Measurements from ENCODE around the gene LSM14B.

The LSM14B gene

GRCh38 chr20:62172666-62173065, 50.4 kb downstream of the LSM14B start:
- H3K27me3 ChIP-seq (ENCODE audit: insufficient read depth, low read length), result no peaks in the 10 kb centered on the region
- no peaks in the 10 kb centered on the region for H4K20me1 ChIP-seq (ENCODE audit: insufficient read depth, low read length)
- no peaks in the 10 kb centered on the region for H3F3A ChIP-seq (ENCODE audit: insufficient read depth, low read length)
- H3K4me3 ChIP-seq (ENCODE audit: low read depth, low read length, poor library complexity, severe bottlenecking), result no peak overlapping the region
- H2AFZ ChIP-seq (ENCODE audit: low read length), result no peak overlapping the region
- no peaks in the 10 kb centered on the region for H3K79me2 ChIP-seq (ENCODE audit: insufficient read depth, low read length)
- H3K9ac ChIP-seq (ENCODE audit: low read length), result no peak overlapping the region
- H3K9me2 ChIP-seq (ENCODE audit: low read depth, low read length), result no peaks in the 10 kb centered on the region
- peaks cover 4% of the 10 kb centered on the region; the same call in 1 of the 2 replicates for H3K36me3 ChIP-seq (ENCODE audit: insufficient read depth, low read length)
- no peak overlapping the region for H3K27ac ChIP-seq (ENCODE audit: low read depth, low read length, poor library complexity, severe bottlenecking)
- no peaks in the 10 kb centered on the region for H3K9me3 ChIP-seq (ENCODE audit: low read length)
- H3K4me2 ChIP-seq (ENCODE audit: low read length), result no peak overlapping the region
- H3K4me1 ChIP-seq (ENCODE audit: insufficient read depth, low read length, severe bottlenecking), result no peaks in the 10 kb centered on the region
- TF ChIP-seq CTCF (IDR thresholded peaks at IDR 0.05; ENCODE audit: low read length) (no peak), EZH2 (IDR thresholded peaks at IDR 0.05; ENCODE audit: borderline replicate concordance, low read length) (no peak)

- Histone ChIP-seq H3K9ac (ENCODE audit: low read length) (no peak overlapping the region), H3K4me2 (ENCODE audit: low read length) (no peak overlapping the region), H3K27ac (ENCODE audit: low read depth, low read length, poor library complexity, severe bottlenecking) (no peak overlapping the region), H3K9me3 (ENCODE audit: low read length) (no peaks in the 10 kb centered on the region), H4K20me1 (ENCODE audit: insufficient read depth, low read length) (no peaks in the 10 kb centered on the region), H2AFZ (ENCODE audit: low read length) (no peak overlapping the region), H3K4me3 (ENCODE audit: low read depth, low read length, poor library complexity, severe bottlenecking) (no peak overlapping the region), H3K9me2 (ENCODE audit: low read depth, low read length) (no peaks in the 10 kb centered on the region), H3K79me2 (ENCODE audit: insufficient read depth, low read length) (no peaks in the 10 kb centered on the region), H3K27me3 (ENCODE audit: insufficient read depth, low read length) (no peaks in the 10 kb centered on the region), H3K36me3 (ENCODE audit: insufficient read depth, low read length) (peaks cover 1% of the 10 kb centered on the region; the same call in 1 of the 2 replicates), H3K4me1 (ENCODE audit: insufficient read depth, low read length, severe bottlenecking) (no peaks in the 10 kb centered on the region), H3F3A (ENCODE audit: insufficient read depth, low read length) (no peaks in the 10 kb centered on the region)
- TF ChIP-seq EZH2 (IDR thresholded peaks at IDR 0.05; ENCODE audit: borderline replicate concordance, low read length) (no peak), CTCF (IDR thresholded peaks at IDR 0.05; ENCODE audit: low read length) (no peak)
Observed at GRCh38 chr20:62174021-62174804, 51.9 kb downstream of the LSM14B start.

- no peaks in the 10 kb centered on the region for H3F3A ChIP-seq (ENCODE audit: insufficient read depth, low read length)
- no peaks in the 10 kb centered on the region for H3K9me3 ChIP-seq (ENCODE audit: low read length)
- no peak overlapping the region for H3K4me3 ChIP-seq (ENCODE audit: low read depth, low read length, poor library complexity, severe bottlenecking)
- H3K9me2 ChIP-seq (ENCODE audit: low read depth, low read length), result no peaks in the 10 kb centered on the region
- H3K27me3 ChIP-seq (ENCODE audit: insufficient read depth, low read length), result no peaks in the 10 kb centered on the region
- no peaks in the 10 kb centered on the region for H3K4me1 ChIP-seq (ENCODE audit: insufficient read depth, low read length, severe bottlenecking)
- no peaks in the 10 kb centered on the region for H3K36me3 ChIP-seq (ENCODE audit: insufficient read depth, low read length)
- no peak overlapping the region for H3K9ac ChIP-seq (ENCODE audit: low read length)
- H2AFZ ChIP-seq (ENCODE audit: low read length), result no peak overlapping the region
- no peaks in the 10 kb centered on the region for H3K79me2 ChIP-seq (ENCODE audit: insufficient read depth, low read length)
- no peak overlapping the region for H3K4me2 ChIP-seq (ENCODE audit: low read length)
- no peak overlapping the region for H3K27ac ChIP-seq (ENCODE audit: low read depth, low read length, poor library complexity, severe bottlenecking)
- no peak for TF ChIP-seq EZH2 (IDR thresholded peaks at IDR 0.05; ENCODE audit: borderline replicate concordance, low read length)
- no peak for TF ChIP-seq CTCF (IDR thresholded peaks at IDR 0.05; ENCODE audit: low read length)
- no peaks in the 10 kb centered on the region for H4K20me1 ChIP-seq (ENCODE audit: insufficient read depth, low read length)
Observed at GRCh38 chr20:62174870-62175624, 52.8 kb downstream of the LSM14B start.

Measured in OCI-LY1 (cell line).